ENCODE measurements around the gene SLF2. TPM values are rescaled to one million over a fixed set of nuclear protein-coding genes. Genes with fewer than 3 reads are reported as not detected.
A peak's percentile ranks its signal among the peaks of the same experiment; 100 is the strongest.

The SLF2 gene
- total RNA-seq, 2 donors from 2014 or later = 16.8 to 19.3 TPM

DNA sequence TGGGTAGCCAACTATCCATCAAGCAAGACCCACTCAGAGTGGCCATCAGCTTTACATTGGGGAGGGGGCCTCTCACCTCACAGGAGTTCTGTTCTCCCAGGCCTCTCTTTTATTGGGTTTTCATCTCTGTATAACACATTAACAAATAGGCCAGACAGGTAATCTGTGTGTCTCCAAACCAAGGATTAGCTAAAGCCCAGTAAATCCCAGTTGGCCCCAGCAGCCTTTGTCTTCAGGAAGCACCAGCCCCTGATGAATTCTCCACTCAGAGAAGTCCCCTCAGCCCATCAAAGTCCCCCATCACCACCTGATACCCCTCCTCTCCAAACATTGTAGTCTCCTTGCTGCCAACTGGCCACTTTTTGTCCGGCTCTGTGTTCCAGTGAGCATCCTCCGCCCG is 16.9 kb upstream of the SLF2 start:
- ATAC-seq = no peak
- no peak overlapping the region for H3K27ac Mint-ChIP-seq
- H3K27me3 Mint-ChIP-seq = peaks cover 30% of the 10 kb centered on the region
- H3K36me3 Mint-ChIP-seq (ENCODE audit: low read depth) = peaks cover 4% of the 10 kb centered on the region
- H3K4me1 Mint-ChIP-seq = peaks cover 8% of the 10 kb centered on the region
- no peak overlapping the region for H3K4me3 Mint-ChIP-seq
- DNase-seq = no peak
- H3K9me3 ChIP-seq (ENCODE audit: control insufficient read depth, low read length, poor library complexity, severe bottlenecking) = no peaks in the 10 kb centered on the region

DNA sequence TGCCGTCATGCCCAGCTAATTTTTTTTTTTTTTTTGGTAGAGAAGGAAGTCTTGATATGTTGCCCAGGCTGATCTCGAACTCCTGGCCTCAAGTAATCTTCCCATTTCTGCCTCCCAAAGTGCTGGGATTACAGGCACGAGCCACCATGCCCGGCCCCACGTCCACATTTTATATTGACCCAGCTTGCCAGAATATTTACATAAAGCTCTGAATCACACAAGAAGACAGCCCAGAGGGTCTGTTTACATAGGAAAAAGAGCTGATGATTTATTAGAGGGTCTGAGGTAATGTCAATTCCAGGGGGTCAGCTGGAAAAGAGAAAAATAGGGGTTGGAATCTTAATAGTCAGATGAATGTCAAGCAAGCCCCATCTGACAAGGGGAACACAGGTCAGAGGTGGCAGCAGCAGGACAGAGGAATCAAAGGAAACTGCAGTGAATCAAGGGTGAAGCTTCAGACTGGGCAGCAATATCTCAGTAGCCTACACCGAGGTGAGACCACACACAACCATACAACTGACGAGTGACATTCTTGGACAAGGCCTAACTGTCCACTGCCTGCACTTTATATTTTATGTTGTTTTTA is 15.8 kb upstream of the SLF2 start:
- H3K4me1 Mint-ChIP-seq = peaks cover 8% of the 10 kb centered on the region
- ATAC-seq (no peak), DNase-seq (no peak)
- H3K4me3 Mint-ChIP-seq = no peak overlapping the region
- H3K27ac Mint-ChIP-seq = no peak overlapping the region
- H3K27me3 Mint-ChIP-seq = peaks cover 37% of the 10 kb centered on the region
- H3K9me3 ChIP-seq (ENCODE audit: control insufficient read depth, low read length, poor library complexity, severe bottlenecking) = no peaks in the 10 kb centered on the region
- H3K36me3 Mint-ChIP-seq (ENCODE audit: low read depth) = peaks cover 4% of the 10 kb centered on the region

DNA sequence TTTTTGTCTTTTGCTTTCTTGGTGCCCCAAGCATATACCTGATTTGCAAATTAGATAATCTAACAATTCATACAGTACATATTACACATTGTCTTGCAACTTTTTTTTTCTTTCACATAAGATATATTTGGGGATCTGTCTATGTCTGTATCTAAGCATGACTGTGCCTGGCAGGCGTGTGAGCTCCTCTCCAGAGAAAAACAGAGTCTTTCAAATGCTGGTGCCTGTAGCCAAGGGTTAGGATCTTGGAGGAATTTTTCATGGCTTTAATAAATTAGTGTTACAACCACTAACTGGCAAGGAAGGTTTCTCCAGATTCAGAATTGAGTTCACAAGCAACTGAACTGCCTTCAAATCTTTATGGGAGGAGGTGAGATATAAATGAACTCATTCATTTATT is 14.8 kb upstream of the SLF2 start:
- no peak for ATAC-seq
- DNase-seq = no peak
- peaks cover 6% of the 10 kb centered on the region for H3K4me1 Mint-ChIP-seq
- H3K36me3 Mint-ChIP-seq (ENCODE audit: low read depth) = peaks cover 2% of the 10 kb centered on the region
- peaks cover 32% of the 10 kb centered on the region for H3K27me3 Mint-ChIP-seq
- no peak overlapping the region for H3K4me3 Mint-ChIP-seq
- no peaks in the 10 kb centered on the region for H3K9me3 ChIP-seq (ENCODE audit: control insufficient read depth, low read length, poor library complexity, severe bottlenecking)
- no peak overlapping the region for H3K27ac Mint-ChIP-seq

DNA sequence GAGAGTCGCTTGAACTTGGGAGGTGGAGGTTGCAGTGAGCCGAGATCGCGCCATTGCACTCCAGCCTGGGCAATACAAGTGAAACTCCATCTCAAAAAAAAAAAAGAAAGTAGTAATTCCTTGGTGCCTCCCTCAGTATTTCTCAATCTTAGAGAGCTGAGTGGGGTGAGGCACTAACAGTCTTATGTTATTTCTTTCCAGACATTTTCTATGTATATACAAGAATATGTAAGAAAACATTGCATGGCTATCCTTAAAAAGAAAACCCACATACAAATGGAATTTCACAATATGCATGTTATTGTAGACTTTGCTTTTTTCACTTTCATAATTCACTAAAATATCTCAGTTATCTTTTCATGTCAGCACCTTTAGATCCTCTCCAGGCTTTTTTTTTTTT is 13.6 kb upstream of the SLF2 start:
- Mint-ChIP-seq H3K4me1 (peaks cover 9% of the 10 kb centered on the region), H3K27ac (no peak overlapping the region), H3K36me3 (ENCODE audit: low read depth) (peaks cover 6% of the 10 kb centered on the region), H3K4me3 (no peak overlapping the region), H3K27me3 (peaks cover 40% of the 10 kb centered on the region)
- no peak for ATAC-seq
- H3K9me3 ChIP-seq (ENCODE audit: control insufficient read depth, low read length, poor library complexity, severe bottlenecking) = no peaks in the 10 kb centered on the region
- DNase-seq = no peak

DNA sequence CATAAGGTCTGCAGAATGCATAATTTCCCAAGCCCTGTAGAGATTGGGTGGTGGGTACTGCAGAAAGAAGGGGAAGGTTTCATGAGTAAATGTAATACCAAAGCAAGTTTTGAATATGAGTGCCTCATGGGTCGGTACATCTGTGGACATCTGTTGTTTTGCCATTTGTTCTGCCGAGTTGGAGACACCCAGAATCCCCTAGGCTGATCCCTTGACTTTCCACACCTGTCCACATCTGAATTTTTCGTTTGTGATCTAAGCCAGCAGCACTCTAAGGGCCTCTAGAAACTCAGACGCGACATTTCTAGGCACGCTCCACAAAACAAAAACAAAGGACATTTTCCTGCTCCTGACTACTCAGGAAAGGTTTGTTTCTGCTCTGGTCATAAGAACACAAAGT is 11.7 kb upstream of the SLF2 start:
- no peak overlapping the region for H3K27ac Mint-ChIP-seq
- ATAC-seq (no peak), DNase-seq (no peak)
- peaks cover 40% of the 10 kb centered on the region for H3K27me3 Mint-ChIP-seq
- H3K4me1 Mint-ChIP-seq = peaks cover 5% of the 10 kb centered on the region
- H3K36me3 Mint-ChIP-seq (ENCODE audit: low read depth) = peaks cover 9% of the 10 kb centered on the region
- no peaks in the 10 kb centered on the region for H3K9me3 ChIP-seq (ENCODE audit: control insufficient read depth, low read length, poor library complexity, severe bottlenecking)
- no peak overlapping the region for H3K4me3 Mint-ChIP-seq

DNA sequence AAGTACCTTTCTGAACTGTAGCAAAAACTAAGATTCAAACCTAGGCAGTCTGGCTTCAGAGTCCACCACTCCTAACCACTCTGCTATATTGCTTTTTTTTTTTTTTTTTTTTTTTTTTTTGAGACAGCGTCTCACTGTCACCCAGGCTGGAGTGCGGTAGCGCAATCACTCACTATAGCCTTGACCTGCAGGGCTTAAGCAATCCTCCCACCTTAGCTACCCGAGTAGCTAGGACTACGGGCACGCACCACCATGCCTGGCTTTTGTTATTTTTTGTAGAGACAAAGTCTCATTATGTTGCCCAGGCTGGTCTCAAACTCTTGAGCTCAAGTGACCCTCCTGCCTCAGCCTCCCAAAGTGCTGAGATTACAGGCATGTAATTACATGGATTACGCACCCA is 10.1 kb upstream of the SLF2 start:
- Mint-ChIP-seq H3K4me1 (peaks cover 8% of the 10 kb centered on the region), H3K27ac (no peak overlapping the region), H3K27me3 (peaks cover 40% of the 10 kb centered on the region), H3K4me3 (no peak overlapping the region), H3K36me3 (ENCODE audit: low read depth) (peaks cover 9% of the 10 kb centered on the region)
- no peaks in the 10 kb centered on the region for H3K9me3 ChIP-seq (ENCODE audit: control insufficient read depth, low read length, poor library complexity, severe bottlenecking)
- no peak for DNase-seq
- ATAC-seq = no peak

DNA sequence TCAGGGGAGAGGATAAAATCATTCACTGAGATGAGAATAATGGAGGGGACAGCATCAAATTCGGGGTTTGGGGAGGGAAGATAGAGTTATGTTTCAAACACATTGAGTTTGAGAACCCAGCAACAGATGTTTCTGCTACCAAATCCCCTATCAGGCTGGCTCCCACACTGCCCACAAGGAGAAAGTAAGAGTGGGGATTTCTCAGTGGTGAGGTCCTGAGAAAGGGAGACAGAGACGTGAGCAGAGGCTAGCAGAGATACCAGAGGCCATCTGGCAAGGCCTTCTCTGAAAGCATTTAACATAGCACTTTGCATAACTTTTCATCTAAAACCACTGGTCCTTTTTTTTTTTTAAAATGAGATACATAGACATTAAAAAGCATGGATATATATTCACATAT is 7.8 kb upstream of the SLF2 start:
- Mint-ChIP-seq H3K4me3 (no peak overlapping the region), H3K4me1 (peaks cover 9% of the 10 kb centered on the region), H3K27ac (no peak overlapping the region), H3K27me3 (peaks cover 30% of the 10 kb centered on the region), H3K36me3 (ENCODE audit: low read depth) (peaks cover 9% of the 10 kb centered on the region)
- ATAC-seq (no peak), DNase-seq (no peak)
- no peaks in the 10 kb centered on the region for H3K9me3 ChIP-seq (ENCODE audit: control insufficient read depth, low read length, poor library complexity, severe bottlenecking)

DNA sequence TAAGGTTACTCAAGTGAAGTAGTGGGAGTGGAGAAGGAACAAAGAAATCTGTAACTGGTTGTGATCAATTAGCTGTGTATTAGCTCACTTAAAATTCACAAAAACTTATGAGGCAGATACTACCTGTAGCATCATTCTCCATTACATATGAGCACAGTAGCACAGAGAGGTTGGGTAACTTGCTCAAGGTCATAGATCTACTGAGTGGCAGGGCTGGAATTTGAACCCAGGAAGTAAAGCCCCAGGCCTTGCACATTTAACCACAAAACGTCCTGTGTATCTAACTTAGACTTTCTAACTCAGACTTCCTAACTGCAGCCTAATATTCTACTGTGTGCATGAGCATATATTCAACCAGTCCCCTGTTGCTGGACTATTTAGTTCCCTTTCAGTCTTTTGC is 5.6 kb upstream of the SLF2 start:
- DNase-seq = no peak
- Mint-ChIP-seq H3K27me3 (peaks cover 10% of the 10 kb centered on the region), H3K4me3 (no peak overlapping the region), H3K27ac (no peak overlapping the region), H3K4me1 (peaks cover 13% of the 10 kb centered on the region), H3K36me3 (ENCODE audit: low read depth) (peaks cover 7% of the 10 kb centered on the region)
- ATAC-seq = no peak
- no peaks in the 10 kb centered on the region for H3K9me3 ChIP-seq (ENCODE audit: control insufficient read depth, low read length, poor library complexity, severe bottlenecking)

DNA sequence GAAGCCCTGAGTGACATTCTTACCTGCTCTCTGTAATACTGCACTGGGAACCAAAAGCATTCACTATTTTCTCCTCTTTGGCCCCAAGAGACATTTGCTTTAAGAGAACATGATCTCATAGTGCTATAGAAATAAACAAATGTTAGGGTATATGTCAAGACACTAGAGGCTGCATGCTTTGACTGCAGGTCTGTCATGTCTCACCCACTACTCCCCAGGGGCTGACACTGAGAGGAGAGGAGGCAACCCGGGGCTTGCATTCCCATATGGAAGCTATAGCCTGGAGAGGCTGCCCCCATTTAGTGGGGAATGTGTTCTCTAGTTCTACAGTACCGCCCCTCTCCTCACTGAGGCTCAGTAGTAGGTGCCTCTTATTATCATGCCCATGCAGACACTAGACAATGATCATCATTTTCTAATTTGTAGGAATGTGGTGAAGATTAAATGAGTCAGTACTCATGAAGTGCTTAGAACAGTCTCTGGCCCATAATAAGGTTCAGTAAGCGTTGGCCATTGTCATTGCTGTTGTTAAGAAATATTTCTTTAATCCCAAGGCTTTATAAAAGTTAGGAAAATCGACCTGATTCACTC is 4.9 kb upstream of the SLF2 start:
- H3K36me3 Mint-ChIP-seq (ENCODE audit: low read depth) = peaks cover 7% of the 10 kb centered on the region
- H3K9me3 ChIP-seq (ENCODE audit: control insufficient read depth, low read length, poor library complexity, severe bottlenecking) = no peaks in the 10 kb centered on the region
- H3K4me3 Mint-ChIP-seq = no peak overlapping the region
- H3K4me1 Mint-ChIP-seq = peaks cover 17% of the 10 kb centered on the region
- H3K27me3 Mint-ChIP-seq = peaks cover 10% of the 10 kb centered on the region
- ATAC-seq = no peak
- no peak for DNase-seq
- H3K27ac Mint-ChIP-seq = no peak overlapping the region

DNA sequence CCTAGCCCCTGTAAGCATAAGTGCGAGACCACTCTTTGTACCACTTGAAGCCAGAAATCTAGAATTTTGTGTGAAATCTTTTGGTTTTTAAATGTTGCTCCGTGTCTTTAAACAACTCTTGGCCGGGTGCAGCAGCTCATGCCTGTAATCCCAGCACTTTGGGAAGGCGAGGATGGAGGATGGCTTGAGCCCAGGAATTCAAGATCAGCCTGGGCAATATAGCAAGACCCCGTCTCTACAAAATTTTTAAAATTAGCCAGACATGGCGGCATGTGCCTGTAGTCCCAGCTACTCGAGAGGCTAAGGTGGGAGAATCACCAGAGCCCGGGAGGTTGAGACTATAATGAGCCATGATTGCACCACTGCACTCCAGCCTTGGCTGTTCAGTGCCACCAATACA is 4.4 kb upstream of the SLF2 start:
- H3K4me3 Mint-ChIP-seq = no peak overlapping the region
- no peak for ATAC-seq
- no peak for DNase-seq
- H3K27me3 Mint-ChIP-seq = peaks cover 4% of the 10 kb centered on the region
- no peaks in the 10 kb centered on the region for H3K9me3 ChIP-seq (ENCODE audit: control insufficient read depth, low read length, poor library complexity, severe bottlenecking)
- H3K36me3 Mint-ChIP-seq (ENCODE audit: low read depth) = peaks cover 3% of the 10 kb centered on the region
- H3K27ac Mint-ChIP-seq = no peak overlapping the region
- peaks cover 17% of the 10 kb centered on the region for H3K4me1 Mint-ChIP-seq

DNA sequence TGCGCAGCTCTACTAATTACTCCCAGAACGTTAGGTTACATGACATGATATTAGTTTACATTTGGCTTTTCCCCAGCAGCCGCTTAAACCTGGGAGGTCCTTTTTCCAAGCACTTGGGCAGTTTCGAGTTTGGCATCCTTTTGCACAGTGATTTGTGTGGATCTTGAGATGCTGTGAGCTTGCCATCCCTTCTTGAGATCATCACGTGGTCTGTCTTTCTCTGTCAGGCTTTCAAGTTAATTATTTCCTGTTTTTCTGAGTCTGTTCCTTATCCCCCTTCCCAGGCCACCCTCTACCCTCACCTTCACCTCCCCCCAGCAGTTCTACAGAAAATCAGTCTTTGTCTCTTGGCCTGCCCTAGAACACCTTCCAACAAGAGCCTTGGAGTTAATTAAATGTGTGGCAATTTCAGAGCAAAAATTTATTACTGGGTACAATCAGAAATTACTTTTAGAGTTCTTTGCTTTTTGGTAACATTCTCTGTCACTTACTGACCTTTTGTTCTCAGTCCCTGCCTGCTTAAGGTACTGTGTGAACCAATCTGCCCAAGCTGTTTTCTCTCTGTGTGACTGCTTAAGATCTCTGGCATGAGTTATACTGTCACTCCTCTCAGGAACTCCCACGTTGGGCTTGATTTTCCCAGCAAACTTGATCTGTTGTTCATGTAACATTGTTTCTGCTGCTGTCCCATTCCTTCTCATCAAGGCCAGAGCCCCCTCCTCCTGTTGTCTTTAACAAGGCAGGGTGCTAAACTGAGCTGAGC is 3.1 kb upstream of the SLF2 start:
- Mint-ChIP-seq H3K4me1 (peaks cover 27% of the 10 kb centered on the region), H3K27ac (no peak overlapping the region), H3K4me3 (no peak overlapping the region), H3K36me3 (ENCODE audit: low read depth) (peaks cover 1% of the 10 kb centered on the region), H3K27me3 (no peaks in the 10 kb centered on the region)
- H3K9me3 ChIP-seq (ENCODE audit: control insufficient read depth, low read length, poor library complexity, severe bottlenecking) = no peaks in the 10 kb centered on the region
- ATAC-seq = no peak
- no peak for DNase-seq

DNA sequence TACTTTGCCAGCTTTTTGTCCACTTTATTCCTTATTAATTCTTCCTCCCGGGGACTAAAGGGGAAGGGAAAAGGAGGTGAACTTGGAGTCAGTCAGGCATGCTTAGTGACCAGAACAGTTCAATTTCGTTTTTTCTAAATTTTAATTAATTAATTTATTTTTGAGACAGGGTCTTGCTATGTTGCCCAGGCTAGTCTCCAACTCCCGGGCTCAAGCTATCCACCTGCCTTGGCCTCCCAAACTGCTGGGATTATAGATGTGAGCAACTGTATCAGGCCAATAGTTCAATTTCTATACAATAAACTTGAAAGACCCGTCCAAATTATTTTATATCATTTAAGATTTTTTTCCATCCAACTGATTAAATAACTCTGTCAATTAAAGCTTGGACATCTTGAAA is 1.3 kb upstream of the SLF2 start:
- no peaks in the 10 kb centered on the region for H3K9me3 ChIP-seq (ENCODE audit: control insufficient read depth, low read length, poor library complexity, severe bottlenecking)
- no peak overlapping the region for H3K27ac Mint-ChIP-seq
- no peaks in the 10 kb centered on the region for H3K36me3 Mint-ChIP-seq (ENCODE audit: low read depth)
- H3K4me1 Mint-ChIP-seq = peaks cover 30% of the 10 kb centered on the region
- no peak for ATAC-seq
- H3K27me3 Mint-ChIP-seq = no peaks in the 10 kb centered on the region
- no peak for DNase-seq
- no peak overlapping the region for H3K4me3 Mint-ChIP-seq

DNA sequence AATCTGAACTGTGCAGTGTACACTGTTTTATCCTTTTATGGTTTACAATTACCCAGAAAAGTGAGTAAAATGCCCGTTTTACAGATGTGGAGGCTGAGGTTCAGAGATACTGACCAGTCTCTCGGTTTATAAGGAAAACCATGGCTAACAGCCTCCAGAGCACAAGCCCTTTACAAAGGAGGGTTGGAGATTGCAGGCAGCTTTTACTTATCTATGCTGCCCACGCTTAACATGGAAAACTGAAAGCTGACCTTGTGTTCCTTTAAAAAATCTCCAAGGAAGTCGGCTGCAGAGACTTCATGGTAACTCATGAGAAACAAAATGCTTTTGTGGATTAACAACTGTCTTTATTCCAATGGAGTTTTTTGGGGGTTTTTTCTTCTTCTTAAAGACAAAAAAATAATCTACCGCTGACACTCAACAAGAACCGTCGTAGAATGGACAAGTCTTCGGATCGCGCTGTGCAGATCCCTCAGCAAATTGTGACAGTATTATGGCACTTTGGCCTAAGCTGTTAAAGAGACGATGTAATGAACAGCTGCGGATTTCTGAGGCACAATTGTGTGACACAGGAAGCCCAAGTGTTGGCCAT is 654 bp upstream of the SLF2 start:
- Mint-ChIP-seq H3K27me3 (no peaks in the 10 kb centered on the region), H3K27ac (peak overlapping the region; percentile 96), H3K4me1 (peaks cover 30% of the 10 kb centered on the region), H3K36me3 (ENCODE audit: low read depth) (peaks cover 2% of the 10 kb centered on the region), H3K4me3 (peak overlapping the region; percentile 98)
- no peaks in the 10 kb centered on the region for H3K9me3 ChIP-seq (ENCODE audit: control insufficient read depth, low read length, poor library complexity, severe bottlenecking)
- no peak for DNase-seq
- ATAC-seq = peak; percentile 18
